ENCODE measurements around the gene KRTAP5-7.
"Not testable (repeated sequence)": the region's sequence is repeated elsewhere in the genome, so short reads cannot be mapped to it uniquely, and the experiment has no call there.

KRTAP5-7 gene

DNA sequence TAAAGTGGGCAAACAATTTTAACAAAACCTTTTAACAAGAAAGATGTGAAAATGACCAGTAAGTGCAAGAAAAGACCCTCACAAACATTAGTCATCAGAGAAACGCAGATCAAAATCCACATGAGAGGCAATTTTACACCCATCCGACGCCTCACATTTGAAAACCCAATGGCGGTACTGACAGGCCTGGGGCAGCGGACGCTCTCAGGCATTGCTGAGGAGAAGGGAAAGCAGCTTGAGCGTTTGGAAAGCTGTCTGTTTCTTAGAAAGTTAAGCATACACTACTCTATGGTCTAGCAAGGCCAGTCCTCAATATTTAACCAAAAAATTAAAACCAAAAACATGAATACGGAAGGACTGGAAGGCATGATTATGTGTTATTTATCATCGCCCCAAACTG lies 8.8 kb downstream of the KRTAP5-7 start:
- no peak for DNase-seq

DNA sequence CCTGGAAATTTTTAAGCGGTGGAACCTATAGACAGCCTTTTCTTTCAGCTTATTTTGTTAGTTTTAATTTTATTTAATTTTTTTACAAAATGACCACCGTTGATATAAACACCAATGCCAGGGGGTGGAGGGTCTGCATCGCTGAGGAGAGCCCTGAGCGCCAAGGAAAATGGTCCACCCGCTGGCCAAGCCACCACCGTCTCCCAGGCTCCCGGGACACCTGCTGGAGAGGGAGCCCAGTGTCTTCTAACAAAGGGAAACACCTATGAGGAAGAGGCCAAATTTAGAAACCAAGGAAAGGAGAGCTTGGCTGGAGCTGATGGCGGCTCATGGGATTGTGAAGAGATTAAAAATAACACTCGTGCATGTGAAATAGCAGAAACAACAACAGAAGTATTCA lies 10.5 kb downstream of the KRTAP5-7 start:
- DNase-seq, result no peak

DNA sequence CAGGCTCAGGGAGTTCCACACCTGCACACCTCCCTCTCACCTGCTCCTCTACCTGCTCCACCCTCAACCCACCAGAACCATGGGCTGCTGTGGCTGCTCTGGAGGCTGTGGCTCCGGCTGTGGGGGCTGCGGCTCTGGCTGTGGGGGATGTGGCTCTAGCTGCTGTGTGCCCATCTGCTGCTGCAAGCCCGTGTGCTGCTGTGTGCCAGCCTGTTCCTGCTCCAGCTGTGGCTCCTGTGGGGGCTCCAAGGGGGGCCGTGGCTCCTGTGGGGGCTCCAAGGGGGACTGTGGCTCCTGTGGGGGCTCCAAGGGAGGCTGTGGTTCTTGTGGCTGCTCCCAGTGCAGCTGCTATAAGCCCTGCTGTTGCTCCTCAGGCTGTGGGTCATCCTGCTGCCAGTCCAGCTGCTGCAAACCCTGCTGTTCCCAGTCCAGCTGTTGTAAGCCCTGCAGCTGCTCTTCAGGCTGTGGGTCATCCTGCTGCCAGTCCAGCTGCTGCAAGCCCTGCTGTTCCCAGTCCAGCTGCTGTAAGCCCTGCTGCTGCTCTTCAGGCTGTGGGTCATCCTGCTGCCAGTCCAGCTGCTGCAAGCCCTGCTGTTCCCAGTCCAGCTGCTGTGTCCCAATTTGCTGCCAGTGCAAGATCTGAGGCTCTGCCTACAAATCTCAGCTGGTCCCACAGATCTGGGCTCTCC lies 11.1 kb downstream of the KRTAP5-7 start, which contains the start of gene KRTAP5-8:
KRTAP5-8 (plus strand) TSS at position 49 of the 689 bp plus-strand sequence; CDS start at position 80, 31 bp downstream.
- DNase-seq, result not testable (repeated sequence)

DNA sequence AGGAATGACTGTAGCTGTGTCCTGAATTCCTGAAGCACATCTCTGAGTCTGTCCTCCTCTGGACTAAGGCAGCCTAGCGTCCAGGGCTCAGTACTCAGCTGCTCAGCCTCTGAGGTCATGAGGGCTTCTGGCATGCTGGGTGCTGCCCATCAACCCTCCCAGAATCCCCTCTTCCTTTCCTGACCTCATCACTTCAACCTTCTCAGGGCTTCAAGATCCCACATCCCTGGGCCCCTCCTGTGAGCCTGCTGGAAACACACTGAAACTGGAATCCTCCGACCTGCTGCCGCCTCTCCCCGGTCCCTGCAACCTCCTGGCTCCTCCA lies 11.6 kb downstream of the KRTAP5-7 start:
- DNase-seq, result no peak

DNA sequence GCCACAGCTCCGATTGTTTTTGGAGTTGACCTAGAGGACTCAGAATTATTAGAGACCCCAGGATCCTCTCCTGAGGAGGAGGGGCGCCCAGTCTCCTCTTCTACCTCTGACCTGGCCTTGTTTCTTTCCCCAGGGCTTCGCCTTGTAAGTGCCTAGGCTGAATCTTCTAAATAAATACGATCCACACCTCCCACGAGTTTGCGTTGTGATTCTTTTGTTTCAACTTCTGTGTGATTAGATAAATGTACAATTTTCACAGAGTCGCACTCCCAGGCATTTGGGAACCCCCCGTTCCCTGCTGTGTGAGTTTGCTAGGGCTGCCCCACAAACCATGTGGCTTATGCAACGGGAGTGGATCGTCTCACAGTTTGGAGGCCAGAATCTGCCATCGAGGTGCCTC lies 11.9 kb downstream of the KRTAP5-7 start:
- no peak for DNase-seq

DNA sequence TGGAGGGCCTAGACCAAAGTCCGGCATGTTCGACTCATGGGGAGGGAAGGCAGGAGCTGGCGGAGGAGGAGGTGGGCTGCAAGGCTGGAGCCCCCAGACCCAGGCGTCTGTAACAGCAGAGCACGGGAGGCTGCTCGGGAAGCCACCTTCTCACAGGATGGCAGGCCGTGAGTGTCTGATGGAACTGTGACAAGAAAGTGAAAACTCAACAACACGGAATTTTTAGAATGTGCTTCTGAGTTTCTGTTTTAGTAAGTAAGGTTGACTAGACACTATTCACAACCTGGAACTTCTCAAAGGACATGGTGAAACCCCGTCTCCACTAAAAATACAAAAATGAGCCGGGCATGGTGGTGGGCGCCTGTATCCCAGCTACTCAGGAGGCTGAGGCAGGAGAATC lies 12.9 kb downstream of the KRTAP5-7 start:
- DNase-seq, result not testable (repeated sequence)

DNA sequence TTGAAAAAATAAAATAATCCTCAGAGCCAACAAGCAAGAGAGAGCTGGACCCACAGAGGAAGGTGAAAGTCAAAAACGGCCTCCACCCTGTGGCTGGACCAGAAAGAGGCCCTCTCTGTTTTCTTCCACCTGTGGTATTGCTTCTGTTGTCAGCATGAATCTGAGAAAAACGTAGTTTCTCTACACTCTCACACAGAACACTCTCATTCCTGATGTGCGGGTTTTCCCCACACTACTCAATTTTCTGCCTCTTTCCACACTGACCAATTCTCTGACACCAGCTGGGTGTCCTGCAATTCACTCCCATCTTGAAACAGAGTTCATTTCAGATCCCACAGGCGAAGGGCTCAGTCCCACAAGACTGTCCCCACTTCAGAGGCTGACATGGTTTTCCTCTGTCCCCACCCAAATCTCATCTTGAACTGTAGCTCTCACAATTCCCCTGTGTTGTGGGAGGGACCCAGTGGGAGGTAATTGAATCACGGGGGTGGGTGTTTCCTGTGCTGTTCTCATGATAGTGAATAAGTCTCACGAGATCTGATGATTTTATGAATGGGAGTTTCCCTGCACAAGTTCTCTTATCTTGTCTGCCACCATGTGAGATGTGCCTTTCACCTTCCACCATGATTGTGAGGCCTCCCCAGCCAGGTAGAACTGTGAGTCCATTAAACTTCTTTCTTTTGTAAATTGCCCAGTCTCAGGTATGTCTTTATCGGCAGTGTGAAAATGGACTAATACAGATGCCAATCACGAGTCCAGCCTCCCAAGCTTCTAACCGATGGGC lies 13.6 kb downstream of the KRTAP5-7 start:
- not testable (repeated sequence) for DNase-seq

DNA sequence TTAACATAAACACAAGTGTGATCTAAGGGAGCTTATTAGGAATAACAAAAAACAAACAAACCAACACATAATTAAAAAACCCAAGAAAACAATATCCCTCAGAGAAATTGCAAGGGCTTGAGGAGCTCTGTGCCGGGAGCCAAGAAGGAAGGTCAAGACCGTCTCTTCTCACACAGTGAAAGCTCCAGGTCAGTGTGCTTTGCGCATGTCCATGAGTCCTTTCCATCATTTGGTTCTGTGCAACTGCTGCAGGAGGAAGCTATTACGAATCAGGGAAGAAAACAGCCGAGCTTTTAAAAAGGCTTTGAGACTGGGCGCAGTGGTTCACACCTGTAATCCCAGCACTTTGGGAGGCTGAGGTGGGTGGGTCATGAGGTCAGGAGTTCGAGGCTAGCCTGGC lies 15.3 kb downstream of the KRTAP5-7 start:
- DNase-seq, result no peak

DNA sequence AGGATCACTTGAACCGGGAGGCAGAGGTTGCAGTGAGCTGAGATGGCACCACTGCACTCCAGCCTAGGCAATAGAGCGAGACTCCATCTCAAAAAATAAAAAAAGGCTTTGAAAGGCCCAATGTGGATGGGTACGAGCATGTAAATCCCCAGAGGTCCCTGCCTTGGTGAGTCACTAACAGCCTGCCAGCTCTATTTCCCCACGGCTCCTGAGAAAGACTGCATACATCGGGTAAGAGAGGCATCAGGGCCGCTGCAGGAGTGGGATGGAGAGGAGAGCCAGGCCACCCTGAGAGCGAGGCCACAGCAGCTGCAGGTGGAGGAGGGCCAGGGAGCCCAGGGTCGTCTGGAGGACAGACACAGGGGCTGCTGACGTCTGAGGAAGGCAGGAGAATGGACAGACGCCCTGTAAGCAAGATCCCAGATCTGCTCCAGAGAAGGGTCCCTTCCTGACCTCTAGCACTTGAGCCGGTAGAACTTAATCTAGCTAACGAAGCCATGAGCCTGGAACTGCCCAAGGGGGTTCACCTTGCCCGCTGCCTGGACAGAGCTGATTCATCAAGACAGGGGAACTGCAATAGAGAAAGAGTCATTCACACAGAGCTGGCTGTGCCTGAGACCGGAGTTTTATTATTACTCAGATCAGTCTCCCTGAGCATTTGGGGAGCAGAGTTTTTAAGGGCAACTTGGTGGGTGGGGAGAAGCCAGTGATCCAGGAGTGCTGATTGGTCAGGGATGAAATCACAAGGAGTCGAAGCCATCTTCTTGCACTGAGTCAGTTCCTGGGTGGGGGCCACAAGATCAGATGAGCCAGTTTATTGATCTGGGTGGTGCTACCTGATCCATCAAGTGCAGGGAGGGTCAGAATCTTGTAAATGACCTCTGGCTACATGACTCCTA lies 16.1 kb downstream of the KRTAP5-7 start:
- DNase-seq, result no peak

DNA sequence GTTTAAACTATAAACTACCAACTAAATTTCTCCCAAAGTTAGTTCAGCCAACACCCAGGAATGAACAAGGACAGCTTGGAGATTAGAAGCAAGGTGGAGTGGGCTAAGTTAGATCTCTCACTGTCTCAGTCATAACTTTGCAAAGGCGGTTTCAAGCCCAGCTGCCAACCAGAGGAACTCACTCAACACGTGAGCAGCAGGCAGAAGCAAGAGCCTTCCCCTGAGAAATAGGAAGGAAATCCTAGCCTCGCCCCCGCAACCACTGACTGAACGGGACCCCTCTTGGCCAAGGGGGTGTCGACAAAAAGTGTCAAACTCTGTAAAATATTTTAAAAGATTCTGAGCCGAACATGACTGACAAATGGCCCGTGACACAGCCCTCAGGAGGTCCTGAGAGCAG lies 16.8 kb downstream of the KRTAP5-7 start:
- no peak for DNase-seq

DNA sequence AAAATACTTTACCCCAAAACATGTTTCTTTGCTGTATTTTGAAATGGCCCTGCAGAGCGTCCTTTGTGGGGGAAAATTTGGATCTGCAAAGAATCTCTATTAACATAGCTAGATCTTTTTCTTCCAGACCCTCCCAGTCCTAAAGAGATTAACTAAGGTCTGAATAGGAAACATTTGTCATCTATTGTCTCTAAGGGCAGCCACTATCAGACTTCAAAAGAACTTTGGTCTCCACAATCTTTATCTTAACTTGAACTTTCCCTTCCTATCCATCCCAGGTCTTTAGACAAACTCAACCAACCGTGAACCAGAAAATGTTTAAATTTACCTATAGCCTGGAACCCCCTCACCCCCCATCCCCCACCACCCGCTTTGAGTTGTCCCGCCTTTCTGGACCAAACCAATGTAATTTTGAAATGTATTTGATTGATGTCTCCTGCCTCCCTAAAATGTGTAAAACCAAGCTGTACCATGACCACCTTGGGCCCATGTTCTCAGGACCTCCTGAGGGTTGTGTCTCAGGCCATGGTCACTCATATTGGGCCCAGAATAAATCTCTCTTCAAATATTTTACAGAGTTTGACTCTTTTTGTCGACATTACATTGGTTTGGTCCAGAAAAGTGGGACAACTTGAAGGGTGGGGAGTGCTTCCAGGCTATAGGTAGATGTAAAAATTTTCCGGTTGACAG lies 17.6 kb downstream of the KRTAP5-7 start:
- DNase-seq, result no peak

DNA sequence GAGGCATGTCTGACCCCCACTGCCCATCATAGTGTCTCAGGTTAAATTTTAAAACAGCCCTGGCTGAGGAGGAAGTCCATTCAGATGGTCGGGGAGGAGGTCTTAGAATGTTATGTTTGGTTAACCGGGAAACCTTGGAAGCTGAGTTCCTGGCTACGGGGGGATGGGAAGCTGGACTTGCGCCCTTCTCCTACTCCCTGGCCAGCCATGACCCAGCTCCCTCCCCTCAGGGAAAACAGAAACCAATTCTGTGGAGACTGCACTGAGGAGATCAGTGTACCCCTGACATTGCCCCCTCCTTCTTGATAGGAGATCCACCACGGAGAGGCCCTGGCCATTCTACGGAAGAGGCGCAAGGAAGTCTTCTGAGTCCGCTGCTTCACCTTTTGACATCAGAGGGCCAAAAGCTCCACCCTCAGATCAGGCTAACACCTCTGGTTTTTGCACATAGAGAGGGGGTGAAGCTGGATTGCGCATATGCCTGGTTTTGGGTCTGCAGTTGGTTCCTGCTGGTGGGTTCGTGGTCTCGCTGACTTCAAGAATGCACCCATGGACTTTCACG lies 18.4 kb downstream of the KRTAP5-7 start:
- no peak for DNase-seq

DNA sequence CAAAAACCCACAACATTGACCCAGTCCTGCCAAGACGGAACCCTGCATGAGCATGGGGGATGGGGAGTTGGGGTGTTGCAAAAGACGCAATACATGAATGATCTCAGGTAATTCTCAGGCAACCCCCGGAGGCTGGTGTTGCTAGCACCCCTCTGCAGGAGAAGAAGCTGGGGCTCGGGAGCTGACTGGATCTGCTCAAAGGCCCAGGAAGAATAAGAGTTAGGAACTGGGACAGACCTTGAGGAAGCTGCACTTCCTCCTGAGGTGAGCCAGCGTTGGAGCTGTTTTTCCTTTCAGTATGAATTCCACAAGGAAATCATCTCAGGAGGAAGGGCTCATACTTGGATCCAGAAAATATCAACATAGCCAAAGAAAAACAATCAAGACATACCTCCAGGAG lies 21.1 kb downstream of the KRTAP5-7 start, which contains the start of gene KRTAP5-9:
KRTAP5-9 (plus strand) TSS at position 301 of the 400 bp plus-strand sequence. CDS start 238 bp downstream, outside the sequence.
- no peak for DNase-seq

DNA sequence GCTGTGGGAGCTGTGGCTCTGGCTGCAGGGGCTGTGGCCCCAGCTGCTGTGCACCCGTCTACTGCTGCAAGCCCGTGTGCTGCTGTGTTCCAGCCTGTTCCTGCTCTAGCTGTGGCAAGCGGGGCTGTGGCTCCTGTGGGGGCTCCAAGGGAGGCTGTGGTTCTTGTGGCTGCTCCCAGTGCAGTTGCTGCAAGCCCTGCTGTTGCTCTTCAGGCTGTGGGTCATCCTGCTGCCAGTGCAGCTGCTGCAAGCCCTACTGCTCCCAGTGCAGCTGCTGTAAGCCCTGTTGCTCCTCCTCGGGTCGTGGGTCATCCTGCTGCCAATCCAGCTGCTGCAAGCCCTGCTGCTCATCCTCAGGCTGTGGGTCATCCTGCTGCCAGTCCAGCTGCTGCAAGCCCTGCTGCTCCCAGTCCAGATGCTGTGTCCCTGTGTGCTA lies 21.7 kb downstream of the KRTAP5-7 start:
- no peak for DNase-seq

DNA sequence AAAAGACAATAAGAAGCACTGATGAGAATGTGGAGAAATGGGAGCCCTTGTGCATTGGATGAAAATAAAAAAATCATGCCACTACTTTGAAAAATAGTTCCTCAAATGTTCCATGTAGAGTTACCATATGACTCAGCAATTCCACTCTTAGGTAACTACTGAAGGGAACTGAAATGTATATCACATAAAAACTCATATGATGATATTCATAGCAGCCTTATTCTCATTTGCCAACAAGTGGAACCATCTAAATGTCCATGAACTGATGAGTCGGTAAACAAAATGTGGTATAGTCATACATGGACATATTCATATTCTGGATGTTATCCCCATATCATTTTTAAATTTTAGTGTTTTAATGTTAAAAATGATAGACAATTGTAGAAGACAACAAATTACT lies 24.6 kb downstream of the KRTAP5-7 start:
- no peak for DNase-seq

DNA sequence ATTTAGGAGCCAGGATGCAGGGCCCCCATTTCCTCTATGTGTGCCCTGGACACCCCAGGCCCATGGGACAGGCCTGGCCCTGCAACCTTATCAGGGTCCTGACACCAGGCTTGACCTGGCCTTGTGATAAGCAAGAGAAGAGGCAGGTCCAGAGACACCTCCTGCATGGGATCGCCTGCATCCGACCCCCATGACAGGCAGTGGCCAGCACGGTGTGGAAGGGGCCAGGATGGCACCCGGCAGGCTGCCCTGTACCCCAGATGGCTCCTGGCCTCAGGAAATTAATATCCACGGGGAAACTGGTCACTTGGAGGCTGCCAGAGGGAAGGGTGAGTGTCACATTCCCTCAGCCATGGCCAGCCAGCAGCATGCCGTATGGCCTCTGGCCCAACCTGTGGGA lies 27.9 kb downstream of the KRTAP5-7 start:
- DNase-seq, result no peak

DNA sequence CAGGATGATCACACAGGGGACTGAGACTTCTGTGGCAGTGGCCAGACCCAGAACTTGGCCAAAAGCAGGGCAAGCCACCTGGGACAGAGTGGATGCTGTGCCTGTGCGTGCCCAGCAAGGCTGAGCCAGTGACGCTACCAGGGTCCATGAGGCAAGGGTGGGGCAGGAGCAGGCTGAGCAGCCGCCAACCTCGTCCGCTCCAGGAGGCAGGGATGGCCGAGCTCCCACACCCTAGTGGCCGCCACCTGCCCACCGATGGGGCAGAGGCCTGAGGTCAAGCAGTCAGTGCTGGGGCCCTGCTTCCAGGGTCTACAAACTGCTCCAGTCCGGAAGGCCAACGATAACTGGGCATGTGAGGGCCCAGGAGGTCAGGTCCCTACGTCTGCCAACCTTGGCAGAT lies 28.4 kb downstream of the KRTAP5-7 start:
- DNase-seq, result no peak

DNA sequence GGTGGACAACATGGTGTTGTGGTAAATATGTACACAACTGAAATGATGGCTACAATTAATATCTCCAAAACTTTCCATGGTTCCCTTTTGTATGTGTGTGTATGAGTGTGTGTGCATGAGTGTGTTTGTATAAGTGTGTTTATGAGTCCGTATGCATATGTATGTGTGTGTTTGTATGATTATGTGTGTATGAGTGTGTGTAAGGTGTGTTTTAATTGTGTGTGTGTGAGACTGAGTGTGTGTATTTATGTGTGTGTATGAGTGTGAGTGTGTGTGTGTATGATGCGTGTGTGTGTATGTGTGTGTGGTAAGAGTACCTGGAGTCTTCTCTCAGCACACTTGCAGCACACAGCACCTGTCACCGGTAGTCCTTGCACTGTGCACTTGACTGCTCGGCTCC lies 29.0 kb downstream of the KRTAP5-7 start:
- DNase-seq, result no peak

DNA sequence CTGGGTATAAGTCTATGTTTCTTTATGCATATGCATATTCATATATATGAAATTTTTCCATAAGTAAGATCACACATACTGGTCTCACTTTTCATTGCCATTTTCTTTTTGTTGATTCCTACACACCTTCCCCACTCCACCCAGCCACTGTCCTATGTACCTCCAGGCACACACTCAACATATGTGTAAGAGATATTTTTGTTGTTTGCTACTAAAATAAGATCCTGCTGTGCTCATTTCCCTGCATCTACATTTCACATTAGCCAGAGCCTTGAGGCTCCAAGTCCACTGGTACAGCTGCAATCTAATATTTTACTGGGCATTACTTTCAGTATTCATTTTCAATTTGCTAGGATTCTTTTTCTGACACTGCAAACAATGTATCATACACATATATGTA lies 30.2 kb downstream of the KRTAP5-7 start:
- DNase-seq, result no peak

DNA sequence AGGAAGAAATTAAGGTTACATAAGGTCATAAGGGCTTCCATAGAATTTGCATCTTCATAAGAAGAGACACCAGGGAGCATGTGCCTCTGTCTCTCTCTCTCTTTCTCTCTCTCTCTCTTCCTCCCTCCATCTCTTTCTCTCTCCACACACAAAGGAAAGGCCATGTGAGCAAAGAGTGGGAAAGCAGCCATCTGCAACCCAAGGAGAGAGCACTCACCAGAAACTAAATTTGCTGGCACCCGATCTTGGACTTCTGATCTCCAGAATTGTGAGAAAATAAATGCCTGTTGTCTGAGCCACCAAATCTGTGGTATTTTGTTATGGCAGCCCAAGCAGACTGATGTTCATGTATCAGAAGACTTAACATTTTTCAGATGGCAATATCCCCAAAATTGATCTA lies 31.9 kb downstream of the KRTAP5-7 start:
- no peak for DNase-seq

DNA sequence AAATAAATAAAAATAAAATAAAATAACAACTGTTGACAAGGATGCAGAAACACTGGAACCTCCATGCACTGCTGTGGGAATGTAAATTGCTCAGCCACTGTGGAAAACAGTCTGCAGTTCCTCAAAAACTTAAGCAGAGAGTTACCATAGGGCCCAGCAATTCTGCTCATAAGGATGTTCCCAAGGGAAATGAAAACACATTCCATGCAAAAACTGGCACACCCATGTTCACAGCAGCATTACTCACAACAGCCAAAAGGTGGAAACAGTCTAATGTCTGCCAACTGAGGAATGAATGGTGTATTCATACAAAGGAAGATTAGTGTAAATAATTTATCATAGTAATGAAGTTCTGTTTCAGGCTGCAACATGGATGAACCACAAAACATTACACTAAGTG lies 35.1 kb downstream of the KRTAP5-7 start:
- no peak for DNase-seq

DNA sequence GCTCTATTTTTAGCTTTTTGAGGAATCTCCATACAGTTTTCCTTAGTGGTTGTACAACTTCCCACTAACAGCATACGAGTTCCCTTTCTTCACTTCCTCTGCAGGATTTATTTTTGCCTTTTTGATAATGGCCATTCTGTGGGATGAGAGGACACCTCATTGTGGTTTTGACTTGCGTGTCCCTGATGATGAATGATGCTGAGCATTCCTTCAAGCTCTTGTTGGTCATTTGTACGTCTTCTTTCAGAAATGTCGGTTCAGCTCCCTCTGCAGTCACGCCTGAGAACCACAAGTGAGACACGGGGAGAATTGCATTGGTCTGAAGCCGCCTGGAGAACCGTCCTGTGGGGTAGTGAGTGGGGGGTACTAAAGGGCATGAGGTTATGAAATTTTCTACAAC lies 36.3 kb downstream of the KRTAP5-7 start:
- no peak for DNase-seq
